HCT116 (cell line): ENCODE data around the gene TRAF2. TPM values are rescaled to one million over a fixed set of nuclear protein-coding genes. Genes with fewer than 3 reads are reported as not detected.

Source experiments
- ATAC-seq: fragments of 200-7000 bp; cut with Tn5 transposase; 2 replicates; pipeline ENCODE4 v1.9.1; 2020; ENCODE audit warnings: mild to moderate bottlenecking, moderate library complexity
- BruUV-seq: library from RNA; stranded (reverse); fragments of 400-500 nt; replicated peaks from 2 replicates; lab custom pipeline; 2021; lab: Mats Ljungman, UMichigan
- CTCF ChIA-PET: fragments of 300-600 bp; sonication (Branson Sonifier 250); formaldehyde crosslinking; loops from one replicate; lab custom pipeline; 2021; ENCODE audit warnings: antibody characterized with exemption; lab: Charles Lee
- POLR2A ChIA-PET: fragments of 300-600, 350-600 bp; sonication (Branson Sonifier 250); formaldehyde crosslinking; loops from one replicate; lab custom pipeline; 2021; ENCODE audit warnings: antibody characterized with exemption; lab: Charles Lee
- RAD21 ChIA-PET, 2 experiments: fragments of 300-600 bp; sonication (Branson Sonifier 250); formaldehyde crosslinking; loops; one replicate each; lab custom pipeline; 2023; ENCODE audit warnings: low total read pairs in 2 of 2; ENCODE audit not compliant: uncharacterized antibody in 2 of 2, unreplicated experiment in 2 of 2, low non-redundant PET in 1 of 2; lab: Charles Lee
- DNase-seq: peaks from one replicate; pipeline ENCODE4 v3.0.0-alpha.2; 2010; ENCODE audit warnings: low read depth, low spot score
- H2AFZ ChIP-seq: fragments of 200-600 bp; shearing (Covaris generic), sonication (generic); 2 replicates; pipeline ENCODE4 v1.6.1; 2017; ENCODE audit warnings: low read depth, mixed run types, mixed read lengths, antibody characterized with exemption, low read length; ENCODE audit not compliant: poor library complexity, severe bottlenecking
- H3K27ac ChIP-seq: 2 replicates; pipeline ENCODE4 v1.5.1; 2012; ENCODE audit warnings: low read depth, low read length
- H3K27me3 ChIP-seq: fragments of 200-600 bp; sonication (generic); 2 replicates; pipeline ENCODE4 v1.6.1; 2016; ENCODE audit warnings: mixed run types, low read length, mixed read lengths; ENCODE audit not compliant: insufficient read depth
- H3K36me3 ChIP-seq, 2 experiments: fragments of 200-500 bp in 1 of 2; fragments of 200-600 bp in 1 of 2; sonication (Bioruptor generic) in 1 of 2; sonication (generic) in 1 of 2; 2 replicates each; pipeline versions ENCODE4 v1.5.1 to v1.6.1; 2014 to 2016; ENCODE audit warnings: low read length in 2 of 2, inconsistent platforms in 1 of 2, mixed read lengths in 1 of 2, mixed run types in 1 of 2; ENCODE audit not compliant: insufficient read depth in 2 of 2, control insufficient read depth in 1 of 2
- H3K4me1 ChIP-seq, 2 experiments: fragments of 200-600 bp in 1 of 2; sonication (generic) in 1 of 2; 2 replicates each; pipeline versions ENCODE4 v1.5.1 to v1.6.1; 2012 to 2017; ENCODE audit warnings: low read length in 2 of 2, inconsistent platforms in 1 of 2, mild to moderate bottlenecking in 1 of 2, mixed read lengths in 1 of 2, mixed run types in 1 of 2, moderate library complexity in 1 of 2; ENCODE audit not compliant: insufficient read depth in 2 of 2, control insufficient read depth in 1 of 2
- H3K4me2 ChIP-seq: fragments of 200-600 bp; sonication (generic); 2 replicates; pipeline ENCODE4 v1.6.1; 2017; ENCODE audit warnings: mixed run types, low read length, mixed read lengths
- H3K4me3 ChIP-seq, 2 experiments: fragments of 200-600 bp in 1 of 2; sonication (generic) in 1 of 2; replicated peaks in 1 of 2; 2 replicates each; pipeline ENCODE4 v1.5.1; 2011 to 2016; ENCODE audit warnings: low read length in 2 of 2, control low read depth in 1 of 2, low read depth in 1 of 2, mild to moderate bottlenecking in 1 of 2, mixed read lengths in 1 of 2, mixed run types in 1 of 2
- H3K79me2 ChIP-seq: fragments of 200-600 bp; sonication (generic); 2 replicates; pipeline ENCODE4 v1.6.1; 2017; ENCODE audit warnings: mild to moderate bottlenecking, mixed run types, low read length, moderate library complexity, mixed read lengths; ENCODE audit not compliant: insufficient read depth
- H3K9ac ChIP-seq: fragments of 200-600 bp; sonication (generic); 2 replicates; pipeline ENCODE4 v1.6.1; 2016; ENCODE audit warnings: low read length, mixed read lengths
- H3K9me2 ChIP-seq: fragments of 200-600 bp; sonication (generic), shearing (Covaris generic); 2 replicates; pipeline ENCODE4 v1.6.1; 2017; ENCODE audit warnings: mixed run types, mild to moderate bottlenecking, moderate library complexity; ENCODE audit not compliant: insufficient read depth
- H3K9me3 ChIP-seq, 2 experiments: fragments of 200-500 bp in 1 of 2; fragments of 200-600 bp in 1 of 2; sonication (Bioruptor generic) in 1 of 2; sonication (generic) in 1 of 2; 2 replicates each; pipeline ENCODE4 v1.6.1; 2014 to 2017; ENCODE audit warnings: low read length in 2 of 2, mixed read lengths in 2 of 2, inconsistent platforms in 1 of 2, low read depth in 1 of 2, mild to moderate bottlenecking in 1 of 2, mixed run types in 1 of 2, moderate library complexity in 1 of 2; ENCODE audit not compliant: control insufficient read depth in 1 of 2, insufficient read depth in 1 of 2
- H4K20me1 ChIP-seq: fragments of 200-600 bp; sonication (generic), shearing (Covaris generic); 2 replicates; pipeline ENCODE4 v1.6.1; 2017; ENCODE audit warnings: mixed run types, mild to moderate bottlenecking, moderate library complexity; ENCODE audit not compliant: insufficient read depth
- CBX3 ChIP-seq: IDR thresholded peaks from 2 replicates; pipeline ENCODE4 v1.6.1; 2012; ENCODE audit warnings: low read depth
- CTCF ChIP-seq, 3 experiments: fragments of 200-600 bp in 1 of 3; sonication (generic) in 1 of 3; IDR thresholded peaks in 2 of 3; conservative IDR thresholded peaks in 1 of 3; 2 replicates each; pipeline ENCODE4 v1.5.1; 2012 to 2017; ENCODE audit warnings: low read depth in 2 of 3, low read length in 2 of 3, antibody characterized with exemption in 1 of 3, borderline replicate concordance in 1 of 3, control low read depth in 1 of 3, mild to moderate bottlenecking in 1 of 3, mixed read lengths in 1 of 3, mixed run types in 1 of 3, moderate library complexity in 1 of 3; ENCODE audit not compliant: insufficient read depth in 1 of 3
- EGR1 ChIP-seq: IDR thresholded peaks from 2 replicates; pipeline ENCODE4 v1.6.1; 2012; ENCODE audit warnings: low read depth
- ELF1 ChIP-seq: IDR thresholded peaks from 2 replicates; pipeline ENCODE4 v1.6.1; 2012; ENCODE audit warnings: low read depth, borderline replicate concordance
- EZH2phosphoT487 ChIP-seq: fragments of 200-600 bp; IDR thresholded peaks from 2 replicates; pipeline ENCODE4 v1.6.1; 2018; ENCODE audit warnings: antibody characterized with exemption, borderline replicate concordance
- FOSL1 ChIP-seq: IDR thresholded peaks from 2 replicates; pipeline ENCODE4 v1.6.1; 2012; ENCODE audit warnings: low read depth
- JUND ChIP-seq: IDR thresholded peaks from 2 replicates; pipeline ENCODE4 v1.6.1; 2012
- POLR2A ChIP-seq: IDR thresholded peaks from 2 replicates; pipeline ENCODE4 v1.7.0; 2011; ENCODE audit warnings: borderline replicate concordance; ENCODE audit not compliant: insufficient read depth, insufficient read length; ENCODE audit errors: extremely low read depth
- REST ChIP-seq: IDR thresholded peaks from 2 replicates; pipeline ENCODE4 v1.6.1; 2012; ENCODE audit warnings: low read depth
- SIN3A ChIP-seq: IDR thresholded peaks from 2 replicates; pipeline ENCODE4 v1.6.1; 2012; ENCODE audit warnings: low read depth
- SP1 ChIP-seq: IDR thresholded peaks from 2 replicates; pipeline ENCODE4 v1.6.1; 2012; ENCODE audit warnings: low read depth
- SRF ChIP-seq: IDR thresholded peaks from 2 replicates; pipeline ENCODE4 v1.6.1; 2012; ENCODE audit warnings: low read depth
- TCF7L2 ChIP-seq: IDR thresholded peaks from 2 replicates; pipeline ENCODE4 v1.7.0; 2011; ENCODE audit warnings: borderline replicate concordance, inconsistent platforms; ENCODE audit not compliant: insufficient read depth, insufficient read length; ENCODE audit errors: extremely low read depth
- YY1 ChIP-seq: IDR thresholded peaks from 2 replicates; pipeline ENCODE4 v1.6.1; 2011; ENCODE audit warnings: low read length, low read depth, moderate library complexity, mild to moderate bottlenecking; ENCODE audit not compliant: insufficient replicate concordance; ENCODE audit errors: extremely low read depth
- ZBTB33 ChIP-seq: IDR thresholded peaks from 2 replicates; pipeline ENCODE4 v1.6.1; 2011; ENCODE audit warnings: mild to moderate bottlenecking, low read length, moderate library complexity; ENCODE audit not compliant: insufficient replicate concordance; ENCODE audit errors: extremely low read depth
- ZFX ChIP-seq: fragments of 450-650 bp; IDR thresholded peaks from 2 replicates; pipeline ENCODE4 v1.6.1; 2017
- intact Hi-C: fragments of 100-400 bp; cut with micrococcal nuclease; formaldehyde crosslinking; loops from 2 replicates; pipeline ENCODE4 v1.10.0; 2022
- total RNA-seq: library from RNA; stranded (reverse); gene quantifications from one replicate; pipeline ENCODE4 v1.2.1, GENCODE V29; 2021; ENCODE audit not compliant: unreplicated experiment

Gene TRAF2
- total RNA-seq, 1 experiment from 2014 or later, result 28.4 TPM

- ATAC-seq, result no peak
- Histone ChIP-seq H3K27ac (no peak overlapping the region; the same call in 1 of the 2 replicates), H4K20me1 (no peaks in the 10 kb centered on the region), H3K79me2 (peaks cover 20% of the 10 kb centered on the region), H3K4me1 (peaks cover 9 to 17% of the 10 kb centered on the region in 2 experiments; a peak in 3 of 4 replicates), H3K4me2 (no peak overlapping the region), H3K27me3 (no peaks in the 10 kb centered on the region), H3K9me2 (no peaks in the 10 kb centered on the region), H3K36me3 (peaks cover 12 to 15% of the 10 kb centered on the region in 2 experiments; a peak in 3 of 4 replicates), H3K9ac (no peak overlapping the region), H3K4me3 (no peak overlapping the region), H2AFZ (no peak overlapping the region), H3K9me3 (no peaks in the 10 kb centered on the region)
- no peak for TF ChIP-seq ZBTB33
- no peak for TF ChIP-seq SRF
- TF ChIP-seq SP1, result no peak
- TF ChIP-seq CTCF (IDR thresholded peaks at IDR 0.05 in 2 of 3, conservative IDR thresholded peaks at IDR 0.05 in 1 of 3; ENCODE audit: borderline replicate concordance in 1 of 3, insufficient read depth in 1 of 3, low read depth in 2 of 3, low read length in 2 of 3), result no peak
- TF ChIP-seq EGR1, result no peak
- no peak for TF ChIP-seq SIN3A
- TF ChIP-seq REST, result no peak
- no peak for TF ChIP-seq ZFX
- TF ChIP-seq CBX3, result no peak
- TF ChIP-seq TCF7L2, result no peak
- no peak for TF ChIP-seq FOSL1
- no peak for TF ChIP-seq EZH2phosphoT487
- no peak for TF ChIP-seq POLR2A
- no peak for TF ChIP-seq ELF1
- no peak for TF ChIP-seq YY1
- no peak for TF ChIP-seq JUND
- no peak for DNase-seq
- intact Hi-C loops, result loop anchor here (5.0 to 10.0 kb wide), 2 partner anchors 97 to 154 kb away; partner anchors contain the start of genes AJM1 and PHPT1
- CTCF ChIA-PET, result no interaction called here
- RAD21 ChIA-PET, result no interaction called here
- BruUV-seq, result no TSS peak
- POLR2A ChIA-PET, result no interaction called here
Measured at GRCh38 chr9:136941231-136942111, 55.2 kb downstream of the TRAF2 start.
